Measurements from ENCODE around the gene SCYGR7. TPM values are rescaled to one million over a fixed set of nuclear protein-coding genes. Genes with fewer than 3 reads are reported as not detected.

Gene SCYGR7
- not detected in 2 replicates for total RNA-seq

GRCh38 chr2:227728035-227728434, at the start of gene SCYGR7:
SCYGR7 (plus strand) TSS chr2:227728335; CDS start chr2:227728335, 0 bp downstream.

GRCh38 chr2:227717687-227718567, 10.2 kb upstream of the SCYGR7 start, which contains the start of gene SLC19A3:
SLC19A3 (minus strand) TSS chr2:227718028; CDS start chr2:227702318, 15,710 bp downstream.

DNA sequence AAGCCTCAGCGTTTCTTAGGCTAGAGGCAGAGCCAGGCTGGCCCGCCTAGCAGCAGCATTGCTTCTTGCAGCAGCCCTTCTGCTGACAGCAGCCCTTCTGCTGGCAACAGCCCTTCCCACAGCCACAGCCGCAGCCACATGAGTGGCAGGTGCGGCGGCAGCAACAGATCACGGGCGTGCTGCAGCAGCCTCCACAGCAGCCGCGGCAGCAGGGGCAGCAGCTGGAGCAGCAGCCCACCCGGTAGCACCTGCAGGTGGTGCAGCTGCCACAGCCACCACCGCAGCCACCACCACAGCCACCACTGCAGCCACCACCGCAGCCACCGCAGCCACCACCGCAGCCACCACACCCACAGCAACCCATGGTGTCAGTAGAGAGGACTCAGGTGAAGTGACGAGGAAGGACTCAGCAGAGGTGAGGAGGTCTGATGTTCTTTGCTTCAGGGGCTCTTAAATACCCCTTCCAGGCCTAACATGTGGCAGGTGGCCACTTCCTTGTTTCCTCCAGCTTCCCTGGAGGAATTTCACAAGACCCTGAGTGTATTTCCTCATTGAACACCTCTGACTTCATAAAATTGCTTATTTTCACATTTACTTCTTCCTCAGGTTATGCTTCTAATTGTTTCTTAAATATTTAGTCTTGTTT, 3.6 kb upstream of the SCYGR7 start, which contains the start of gene SCYGR6:
SCYGR6 (minus strand) TSS at position 364 of the 646 bp plus-strand sequence; CDS start at position 364, 0 bp downstream.

GRCh38 chr2:227745594-227745993, 17.5 kb downstream of the SCYGR7 start, which contains the start of gene SCYGR8:
SCYGR8 (plus strand) TSS chr2:227745894; CDS start chr2:227745894, 0 bp downstream.

Other genes with a start within 250 kb of the SCYGR7 start
- gene SCYGR2, start 129.4 kb upstream of the SCYGR7 start, total RNA-seq, result not detected in 2 replicates
- gene SCYGR3, start 113.5 kb upstream of the SCYGR7 start, total RNA-seq, result not detected in 2 replicates
- gene SCYGR4, start 110.8 kb upstream of the SCYGR7 start, total RNA-seq, result not detected in 2 replicates
- gene SCYGR5, start 61.5 kb upstream of the SCYGR7 start, total RNA-seq, result not detected in 2 replicates
- gene SLC19A3, start 10.3 kb upstream of the SCYGR7 start, total RNA-seq, result not detected in 2 replicates
- not detected in 2 replicates for gene SCYGR6, start 3.6 kb upstream of the SCYGR7 start, total RNA-seq
- not detected in 2 replicates for gene SCYGR8, start 17.6 kb downstream of the SCYGR7 start, total RNA-seq
- 0.95 and 2.1 TPM in 2 replicates for gene CCL20, start 85.5 kb downstream of the SCYGR7 start, total RNA-seq
- gene DAW1, start 143.3 kb downstream of the SCYGR7 start, total RNA-seq, result not detected in 2 replicates